HG03432 (cell line): ENCODE data around the gene NEU4.

Source experiments
- ATAC-seq: cut with Tn5 transposase; IDR thresholded peaks from one replicate; pipeline ENCODE4 v1.9.1; 2021; ENCODE audit warnings: mild to moderate bottlenecking, moderate library complexity; ENCODE audit not compliant: unreplicated experiment

NEU4 gene

DNA sequence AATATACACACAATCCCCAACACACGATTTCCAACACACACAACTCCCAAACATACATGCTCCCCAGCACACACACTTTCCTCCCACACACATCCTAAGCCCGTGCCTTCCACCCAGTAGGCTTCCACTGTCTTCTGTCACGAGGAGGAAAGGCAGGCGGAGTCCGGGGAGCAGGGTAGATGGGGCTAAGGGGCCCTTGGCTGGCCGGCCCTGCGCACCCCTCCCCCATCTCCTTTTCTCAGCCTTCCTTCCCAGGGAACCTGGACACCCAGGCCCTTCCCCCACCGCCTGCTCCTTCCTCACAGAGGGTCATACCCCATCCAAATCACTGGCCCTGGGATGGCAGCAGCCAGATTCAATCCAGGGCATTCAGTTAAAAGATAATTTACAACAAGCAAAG lies 53.1 kb downstream of the NEU4 start:
- no peak for ATAC-seq

DNA sequence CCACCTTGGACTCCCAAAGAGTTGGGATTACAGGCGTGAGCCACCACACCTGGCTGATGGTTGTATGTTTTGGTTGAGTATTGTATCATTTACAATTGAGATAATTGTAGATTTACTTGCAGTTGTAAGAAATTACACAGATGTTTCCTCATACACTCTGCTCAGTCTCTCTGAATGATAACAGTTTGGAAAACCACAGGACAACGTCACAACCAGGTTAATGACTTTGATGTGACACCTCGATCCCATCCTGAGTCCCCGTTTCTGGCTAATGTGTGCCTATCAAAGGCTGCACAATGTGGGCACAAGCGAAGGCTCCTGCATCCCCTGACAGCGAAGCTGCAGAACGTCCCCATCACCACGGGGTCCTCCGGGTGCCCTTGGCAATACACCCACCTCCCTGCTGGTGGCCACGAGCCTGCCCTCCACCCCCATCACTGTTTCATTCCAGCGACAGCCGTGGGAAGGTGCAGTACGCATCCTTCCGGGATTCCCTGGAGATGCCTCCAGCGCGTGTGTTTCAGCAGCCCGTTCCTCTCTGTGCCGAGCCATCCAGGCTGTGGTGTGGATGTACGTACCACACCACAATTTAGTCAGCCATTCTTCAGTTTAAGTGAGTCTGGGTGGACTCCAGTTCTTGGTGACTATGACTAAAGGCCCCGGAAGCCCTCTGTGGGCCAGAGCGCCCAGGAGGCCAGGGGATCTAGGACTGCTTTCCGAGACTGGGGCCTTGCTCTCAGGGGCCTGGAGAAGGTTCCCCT lies 54.0 kb downstream of the NEU4 start:
- ATAC-seq: no peak

DNA sequence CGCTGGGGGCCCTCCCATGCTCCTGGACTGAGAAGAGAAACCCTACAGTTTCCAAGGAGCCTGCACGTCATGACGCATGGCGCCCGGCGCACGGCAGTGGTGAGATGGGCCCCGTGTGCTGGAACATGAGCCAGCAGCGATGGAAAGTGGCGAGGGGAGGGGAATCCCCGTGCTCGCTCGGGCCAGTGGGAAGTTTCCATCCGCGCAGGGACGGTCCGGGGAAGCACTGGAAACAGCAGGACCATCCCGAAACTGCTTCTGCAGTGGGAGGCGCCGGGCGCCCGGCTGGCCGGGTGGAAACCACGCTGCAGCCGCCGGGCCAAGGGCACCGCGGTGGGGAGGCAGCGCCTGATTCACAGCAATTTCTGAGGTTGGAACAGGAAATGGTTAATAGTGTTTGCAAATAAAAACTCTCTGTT lies 54.6 kb downstream of the NEU4 start:
- no peak for ATAC-seq

DNA sequence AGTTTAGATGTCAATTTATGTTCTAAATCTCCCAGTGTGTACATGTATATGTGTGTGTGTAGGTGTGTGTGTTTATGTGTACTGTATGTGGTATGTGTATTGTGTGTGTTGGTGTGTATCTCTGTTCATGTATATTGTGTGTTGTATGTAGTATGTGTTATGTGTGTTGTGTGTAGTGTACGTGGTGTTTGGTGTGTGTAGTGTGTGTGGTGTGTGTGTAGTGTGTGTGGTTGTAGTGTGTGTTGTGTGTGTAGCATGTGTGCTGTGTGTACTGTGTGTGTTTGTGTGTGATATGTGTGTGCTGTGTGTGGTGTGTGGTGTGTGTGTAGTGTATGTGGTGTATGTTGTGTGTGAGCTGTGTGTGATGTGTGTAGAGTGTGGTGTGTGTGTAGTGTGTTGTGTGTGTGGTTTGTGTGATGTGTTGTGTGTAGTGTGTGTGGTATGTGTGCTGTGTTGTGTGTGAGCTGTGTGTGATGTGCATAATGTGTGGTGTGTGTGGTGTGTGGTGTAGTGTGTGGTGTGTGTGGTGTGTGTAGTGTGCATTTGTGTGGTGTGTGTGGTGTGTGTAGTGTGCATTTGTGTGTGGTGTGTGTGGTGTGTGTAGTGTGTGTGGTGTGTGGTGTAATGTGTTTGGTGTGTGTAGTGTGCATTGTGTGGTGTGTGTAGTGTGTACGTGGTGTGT lies 55.3 kb downstream of the NEU4 start:
- no peak for ATAC-seq

DNA sequence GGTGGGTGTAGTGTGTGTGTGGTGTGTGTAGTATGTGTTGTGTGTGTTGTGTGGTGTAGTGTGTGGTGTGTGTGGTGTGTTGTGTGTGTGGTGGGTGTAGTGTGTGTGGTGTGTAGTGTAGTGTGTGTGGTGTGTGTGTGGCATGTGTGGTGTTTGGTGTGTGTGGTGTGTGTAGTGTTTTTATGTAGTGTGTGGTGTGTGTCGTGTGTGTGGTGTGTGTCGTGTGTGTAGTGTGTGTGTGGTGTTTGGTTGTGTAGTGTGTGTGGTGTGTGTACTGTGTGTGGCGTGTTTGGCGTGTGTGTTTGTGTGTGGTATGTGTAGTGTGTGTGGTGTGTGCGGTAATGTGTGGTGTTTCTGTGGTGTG lies 55.8 kb downstream of the NEU4 start:
- no peak for ATAC-seq

DNA sequence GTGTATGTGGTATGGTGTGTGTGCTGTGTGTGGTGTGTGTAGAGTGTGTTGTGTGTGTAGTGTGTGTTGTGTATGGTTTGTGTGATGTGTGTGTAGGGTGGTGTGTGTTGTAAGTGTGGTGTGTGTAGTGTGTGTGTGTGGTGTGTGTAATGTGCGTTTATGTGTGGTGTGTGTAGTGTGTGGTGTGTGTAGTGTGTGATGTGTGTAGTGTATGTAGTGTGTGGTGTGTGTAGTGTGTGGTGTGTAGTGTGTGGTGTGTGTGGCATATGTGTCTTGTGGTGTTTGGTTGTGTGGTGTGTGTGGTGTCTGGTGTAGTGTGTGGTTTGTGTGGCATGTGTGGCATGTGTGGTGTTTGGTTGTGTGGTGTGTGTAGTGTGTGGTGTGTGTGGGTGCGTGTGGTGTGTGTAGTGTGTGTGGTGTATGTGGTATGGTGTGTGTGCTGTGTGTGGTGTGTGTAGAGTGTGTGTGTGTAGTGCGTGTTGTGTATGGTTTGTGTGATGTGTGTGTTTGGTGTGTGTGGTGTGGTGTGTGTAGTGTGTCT lies 56.5 kb downstream of the NEU4 start:
- no peak for ATAC-seq

DNA sequence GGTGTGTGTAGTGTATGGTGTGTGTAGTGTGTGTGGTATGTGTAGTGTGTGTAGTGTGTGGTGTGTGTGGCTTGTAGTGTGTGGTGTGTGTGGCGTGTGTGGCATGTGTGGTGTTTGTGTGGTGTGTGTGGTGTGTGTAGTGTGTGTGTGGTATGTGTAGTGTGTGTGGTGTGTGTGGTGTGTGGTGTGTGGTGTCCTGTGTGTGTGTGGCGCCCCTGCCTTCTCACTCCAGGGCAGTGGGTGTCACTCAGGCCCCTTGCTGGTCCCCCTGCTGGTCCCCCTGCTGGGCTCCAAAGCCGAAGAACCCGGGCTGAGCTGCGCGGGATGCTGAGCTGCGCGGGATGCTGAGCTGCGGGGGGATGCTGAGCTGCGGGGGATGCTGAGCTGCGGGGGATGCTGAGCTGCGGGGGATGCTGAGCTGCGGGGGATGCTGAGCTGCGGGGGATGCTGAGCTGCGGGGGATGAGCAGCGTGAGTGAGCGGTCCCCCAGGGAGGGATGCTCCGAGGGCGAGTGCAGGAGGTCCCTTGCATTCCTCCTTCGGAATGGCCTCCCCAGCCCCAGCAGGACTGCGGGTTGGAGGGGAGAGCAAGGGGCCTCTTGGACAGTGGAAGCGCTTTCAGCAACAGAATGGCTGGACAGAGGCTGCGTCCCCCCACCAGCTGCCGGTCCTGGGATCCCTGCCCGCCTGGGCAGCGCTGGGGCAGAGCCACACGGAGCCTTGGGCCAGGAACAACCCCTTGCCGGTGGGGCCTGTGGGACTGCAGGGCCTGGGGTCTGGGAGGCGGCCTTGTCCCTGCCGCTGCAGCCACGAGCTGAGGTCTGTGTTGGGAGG lies 57.2 kb downstream of the NEU4 start:
- no peak for ATAC-seq
